GM21390 (cell line): ENCODE data around the gene DDX20.
"Not testable (repeated sequence)": the region's sequence is repeated elsewhere in the genome, so short reads cannot be mapped to it uniquely, and the experiment has no call there.

Experiments
- ATAC-seq: cut with Tn5 transposase; IDR thresholded peaks from one replicate; pipeline ENCODE4 v1.9.1; 2021; ENCODE audit not compliant: unreplicated experiment

DDX20 gene

DNA sequence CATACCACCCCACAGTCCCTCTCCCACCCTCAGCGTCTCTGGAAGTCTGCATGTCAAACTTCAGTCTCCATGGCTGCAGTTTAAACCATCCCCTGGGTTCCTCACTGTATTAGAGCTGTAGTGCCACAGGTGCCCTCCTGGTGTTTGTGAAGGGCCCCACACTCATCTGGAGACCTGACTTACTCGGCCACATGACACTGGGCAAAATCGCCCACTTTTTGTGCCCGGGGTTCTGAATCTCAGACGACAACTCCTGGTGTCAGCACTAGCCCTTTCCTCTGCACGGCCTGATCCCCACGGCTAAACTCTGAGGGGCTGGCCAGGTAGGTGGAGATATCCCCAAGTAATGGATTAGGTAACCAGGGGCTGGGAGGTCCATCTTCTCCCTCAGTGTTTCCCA is 23.0 kb upstream of the DDX20 start:
- no peak for ATAC-seq

DNA sequence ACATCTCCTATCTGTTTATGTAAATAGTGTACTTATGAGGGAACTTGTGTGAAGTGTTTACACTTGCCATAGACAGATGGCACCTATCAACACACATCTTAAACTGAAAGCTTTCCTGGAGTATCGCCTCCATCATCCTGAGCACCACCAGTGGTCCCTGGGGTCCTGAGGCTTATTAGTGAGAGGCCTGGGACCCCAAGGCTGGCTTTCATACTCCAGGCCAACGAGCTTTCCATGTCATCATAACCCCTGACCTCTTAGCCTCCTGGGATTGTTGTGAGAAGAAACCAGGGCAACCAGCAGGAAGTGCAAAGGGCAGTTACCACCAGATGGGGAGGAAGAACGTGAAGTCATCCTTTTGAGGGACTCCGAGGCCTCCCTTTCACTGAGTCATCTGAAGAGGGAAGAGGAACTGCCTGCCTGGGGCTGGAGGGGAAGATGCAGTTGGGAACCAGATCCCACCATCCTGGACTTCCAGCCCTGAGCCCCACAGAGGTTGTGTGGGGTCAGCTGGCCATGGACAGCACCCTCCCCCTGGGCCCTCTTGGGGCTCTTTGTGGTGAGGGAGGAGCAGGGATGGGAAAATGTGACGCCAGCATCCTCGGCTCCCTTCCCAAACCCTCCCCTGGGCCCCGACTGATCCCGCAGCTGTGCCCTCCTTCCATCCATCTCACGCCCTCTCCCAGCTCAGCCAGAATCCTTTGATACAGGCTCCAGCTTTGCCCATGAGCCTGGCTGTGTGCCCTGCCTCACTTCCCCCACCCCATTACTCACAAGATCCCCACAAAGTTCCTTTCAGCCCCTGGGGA is 22.3 kb upstream of the DDX20 start:
- no peak for ATAC-seq

GRCh38 chr1:111733992-111734341 is 21.7 kb upstream of the DDX20 start:
- no peak for ATAC-seq

GRCh38 chr1:111734426-111734825 is 21.3 kb upstream of the DDX20 start:
- no peak for ATAC-seq

DNA sequence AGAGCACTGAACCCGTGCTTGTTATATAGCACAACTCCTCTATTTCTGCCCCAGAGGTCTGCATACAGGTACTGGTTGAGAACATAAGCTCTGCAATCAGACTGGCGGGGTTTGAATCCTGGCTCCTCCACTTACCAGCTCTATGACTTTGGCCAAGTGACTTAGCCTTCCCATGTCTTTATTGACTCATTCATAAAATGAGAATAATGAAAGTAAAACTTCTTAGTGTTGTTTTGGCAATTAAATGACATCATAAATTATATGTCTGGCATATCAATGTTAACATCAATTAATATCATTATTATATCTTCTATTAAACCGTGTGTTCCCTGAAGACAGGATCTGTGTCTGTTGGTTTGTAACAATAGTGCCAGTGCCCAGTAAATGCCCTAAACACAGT is 20.8 kb upstream of the DDX20 start:
- no peak for ATAC-seq

DNA sequence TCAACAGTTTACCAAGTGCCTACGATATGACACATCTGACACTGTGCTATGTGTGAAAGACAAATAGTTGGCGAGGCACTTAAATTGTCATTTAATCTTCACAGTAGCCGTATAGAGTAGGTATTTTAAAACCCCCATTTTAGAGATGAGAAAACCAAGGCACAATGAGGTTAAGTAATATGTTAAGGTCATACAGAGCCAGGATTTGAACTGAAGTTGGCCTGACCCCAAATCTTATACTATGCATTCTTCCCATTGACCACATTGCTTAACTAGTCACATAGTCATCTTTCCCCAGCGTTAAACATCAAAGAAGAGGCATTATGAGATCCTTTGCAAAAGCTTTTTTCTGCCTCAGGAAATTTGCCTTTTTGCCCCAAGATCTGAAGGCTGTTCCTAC is 20.4 kb upstream of the DDX20 start:
- no peak for ATAC-seq

DNA sequence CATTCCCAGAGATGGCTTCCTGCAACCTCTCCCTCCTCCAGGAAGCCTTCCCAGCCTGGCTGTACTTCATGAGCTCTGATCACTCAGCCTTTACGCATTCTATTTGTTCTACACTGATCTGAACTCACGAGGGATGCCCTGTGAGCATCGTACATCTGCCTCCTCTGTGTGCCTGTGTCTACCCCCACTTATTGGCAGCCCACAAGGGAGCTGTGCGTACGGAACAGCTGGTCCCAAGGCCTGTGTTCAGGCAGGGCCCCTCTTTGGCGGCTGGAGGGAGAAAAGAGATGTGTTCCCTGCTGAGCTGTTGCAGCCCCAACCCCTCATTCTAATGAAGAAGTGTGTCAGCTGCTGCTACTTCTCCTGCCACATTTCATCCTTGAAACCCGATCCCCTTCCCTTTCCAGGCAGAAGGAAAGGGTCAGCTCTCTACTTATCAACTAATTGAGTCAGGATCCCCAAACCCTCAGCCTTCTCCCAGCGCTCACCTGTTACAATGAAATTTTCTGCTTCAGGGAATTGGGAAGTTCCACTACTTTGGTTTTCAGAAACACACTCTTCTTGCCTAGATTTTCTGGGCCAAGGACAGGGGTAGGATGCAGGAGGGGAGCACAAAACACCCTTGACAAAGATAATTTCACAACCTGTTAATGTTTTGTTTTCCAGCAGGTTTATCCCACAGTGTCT is 19.7 kb upstream of the DDX20 start:
- no peak for ATAC-seq

DNA sequence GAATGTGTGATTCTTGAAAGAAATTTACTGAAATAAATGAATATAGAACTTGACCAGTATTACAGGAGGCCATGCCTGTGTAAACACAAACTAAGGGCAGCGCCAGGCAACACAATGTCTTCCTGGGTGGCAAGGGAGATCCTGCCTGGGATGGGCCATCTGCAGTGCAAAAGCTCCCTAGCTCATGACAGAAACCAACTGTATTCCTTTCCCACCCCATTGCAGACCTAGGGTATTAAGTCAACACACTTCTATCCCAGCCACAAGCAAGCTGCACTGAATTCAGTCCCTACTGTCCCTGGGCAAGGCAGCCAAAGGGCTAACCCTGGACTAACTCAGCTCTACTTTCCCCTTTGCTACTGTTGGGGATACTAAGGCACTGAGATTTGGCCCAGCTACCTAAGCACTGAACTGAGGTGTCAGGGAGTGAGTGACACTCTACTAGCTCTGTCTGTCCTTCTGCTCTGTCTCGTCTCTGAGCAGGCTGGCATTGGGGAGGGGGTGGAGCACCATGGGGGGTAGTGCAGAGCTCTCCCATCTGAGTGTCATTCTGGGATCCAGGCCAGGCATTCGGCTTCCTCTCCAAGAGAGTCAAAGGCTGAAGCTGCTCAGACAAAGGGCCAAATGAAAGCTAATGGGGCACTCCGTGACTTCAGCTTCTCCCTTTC is 19.0 kb upstream of the DDX20 start:
- no peak for ATAC-seq

DNA sequence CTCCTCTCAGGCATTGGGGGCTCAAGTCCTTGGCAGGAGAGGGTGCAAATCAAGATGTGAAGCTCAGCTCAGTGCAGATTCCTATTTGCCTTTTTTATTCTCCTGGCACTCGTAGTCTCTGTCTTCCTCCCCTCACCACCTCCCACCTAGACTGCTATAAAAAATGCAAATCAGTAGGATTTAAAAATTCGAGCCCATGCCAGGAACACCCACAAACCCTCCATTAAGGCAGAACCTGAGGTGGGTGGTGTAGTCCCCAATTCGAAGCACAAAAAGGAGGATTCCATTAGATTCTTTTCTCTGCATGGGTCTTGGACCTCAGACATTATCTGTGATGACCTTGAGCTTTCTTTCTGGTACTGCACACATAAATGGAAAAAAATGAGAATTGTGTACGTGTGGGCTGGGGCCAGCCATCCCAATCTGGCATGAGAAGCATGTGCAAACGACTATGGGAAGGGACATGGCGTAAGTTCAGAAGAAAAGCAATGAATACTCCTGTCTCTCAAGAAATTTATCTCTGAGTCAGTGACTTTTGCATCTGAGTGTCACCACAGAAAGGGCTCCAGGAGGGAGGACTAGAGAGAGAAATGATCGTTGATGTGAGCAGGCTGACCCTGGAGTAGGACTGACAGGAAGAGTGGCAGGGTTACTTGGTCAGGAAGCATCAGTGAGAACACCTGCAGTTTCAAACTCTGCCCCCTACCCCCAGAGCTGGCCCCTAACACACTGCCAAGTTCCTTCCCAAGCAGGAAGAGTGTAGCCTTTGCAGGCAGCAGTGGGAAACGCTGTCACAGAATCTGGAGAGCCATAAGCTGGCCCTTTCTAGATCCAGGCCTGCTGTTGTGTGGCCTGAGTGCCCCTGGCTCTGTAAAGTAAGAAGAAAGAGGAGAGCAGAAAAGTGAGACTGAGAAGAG is 18.2 kb upstream of the DDX20 start:
- ATAC-seq, result no peak

- no peak for ATAC-seq
These were observed 17.6 kb upstream of the DDX20 start for GRCh38 chr1:111738133-111738435.

- ATAC-seq, result peak; percentile 47
These were observed 17.1 kb upstream of the DDX20 start for GRCh38 chr1:111738436-111739193.

DNA sequence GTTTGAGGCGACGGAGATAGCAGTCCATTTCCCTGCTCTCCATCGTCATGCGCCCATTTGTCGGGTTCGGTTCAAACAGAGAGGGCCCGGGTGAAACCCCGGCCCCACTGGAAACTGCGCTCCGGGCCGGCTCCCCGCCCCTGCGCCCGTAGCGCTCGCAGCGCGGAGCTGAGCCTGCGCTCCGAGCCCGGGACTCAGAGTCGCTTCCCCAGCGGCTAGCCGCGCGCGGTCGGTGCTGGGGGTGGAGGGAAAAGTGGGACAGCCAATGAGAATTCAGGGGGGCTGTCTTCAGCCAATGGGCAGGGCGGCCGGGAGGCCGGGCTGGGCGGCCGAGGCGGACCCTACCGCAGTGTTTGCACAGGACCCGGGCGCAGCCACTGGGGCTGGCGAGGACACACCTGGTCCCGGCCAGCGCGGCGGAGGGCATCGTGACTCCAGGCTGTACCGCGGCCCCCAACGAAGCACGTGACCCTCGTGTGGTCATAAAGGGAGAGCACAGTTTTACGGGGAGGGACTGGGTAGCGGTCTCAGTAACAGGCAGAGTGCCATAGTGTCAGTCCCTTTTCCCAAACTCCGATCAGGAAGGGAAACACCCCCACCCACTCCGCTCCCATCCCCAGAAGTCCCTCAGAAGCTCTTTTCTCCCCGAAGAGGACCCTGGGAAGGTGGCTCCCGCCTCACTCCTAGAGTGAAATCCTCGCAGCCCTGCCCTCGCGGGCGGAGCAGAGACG is 16.3 kb upstream of the DDX20 start, which contains the start of gene INKA2:
INKA2 (minus strand) TSS at position 202 of the 731 bp plus-strand sequence; CDS start at position 49, 153 bp downstream.
- ATAC-seq, result peak; percentile 83

DNA sequence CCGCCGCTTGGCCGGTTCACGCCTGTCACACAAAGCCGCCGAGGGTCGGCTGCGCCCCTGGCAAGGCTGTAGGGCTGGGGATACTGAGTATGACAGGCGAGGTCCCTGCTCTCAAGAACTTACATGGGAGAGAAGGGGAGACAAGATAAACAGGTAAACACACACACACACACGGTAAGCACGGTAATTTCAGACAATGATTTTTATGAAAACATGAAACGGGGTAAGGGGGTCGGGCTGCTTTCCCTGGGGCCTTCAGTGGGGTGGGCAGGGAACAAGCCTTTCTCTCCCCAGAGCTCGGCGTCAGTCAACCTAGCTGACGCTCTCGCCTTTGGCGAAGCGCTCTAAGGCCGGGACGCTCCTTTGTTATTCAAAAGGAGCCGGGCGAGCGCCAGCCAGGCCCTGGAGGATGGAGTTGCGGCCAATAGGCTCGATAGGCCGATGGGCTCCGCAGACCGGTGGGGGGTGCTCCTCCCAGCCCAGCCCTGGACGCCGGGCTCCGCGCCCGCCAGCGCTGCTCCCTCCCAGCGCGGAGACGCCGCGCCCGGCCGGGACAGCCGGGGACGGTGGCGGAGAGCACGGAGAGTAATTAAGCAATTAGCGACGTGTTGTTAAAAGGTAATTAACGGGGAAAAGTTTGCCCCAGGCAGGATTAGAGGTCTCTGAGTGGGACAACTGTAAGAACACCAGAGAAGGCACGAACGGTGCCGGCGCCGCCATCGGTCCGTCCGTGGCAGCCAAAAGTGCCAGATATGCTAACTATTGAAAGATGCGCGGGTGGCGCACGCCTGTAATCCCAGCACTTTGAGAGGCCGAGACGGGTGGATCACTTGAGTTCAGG is 15.6 kb upstream of the DDX20 start:
- no peak for ATAC-seq

GRCh38 chr1:111742292-111742691 is 13.4 kb upstream of the DDX20 start:
- not testable (repeated sequence) for ATAC-seq

- ATAC-seq, result no peak
These were observed 12.7 kb upstream of the DDX20 start for GRCh38 chr1:111742938-111743549.

DNA sequence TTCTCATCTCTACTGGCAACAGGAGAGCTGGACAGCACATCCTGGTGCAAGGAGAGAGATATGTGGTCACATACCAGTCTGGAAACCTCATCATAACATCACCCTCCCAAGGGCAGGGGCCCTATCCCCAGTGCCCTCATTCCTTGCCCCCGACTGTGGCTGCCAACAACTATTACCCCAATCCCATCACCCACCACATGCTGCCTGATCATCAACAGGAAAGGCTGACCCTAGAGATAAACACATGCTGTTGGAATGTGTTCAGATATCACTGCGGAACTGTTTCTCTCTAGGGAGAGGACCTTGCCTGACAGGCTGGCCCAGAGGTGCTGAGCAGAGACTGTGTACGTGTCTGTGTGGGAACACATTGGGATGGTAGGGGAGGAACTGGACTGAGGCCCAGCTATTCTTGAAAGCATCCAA is 12.0 kb upstream of the DDX20 start:
- ATAC-seq, result no peak

DNA sequence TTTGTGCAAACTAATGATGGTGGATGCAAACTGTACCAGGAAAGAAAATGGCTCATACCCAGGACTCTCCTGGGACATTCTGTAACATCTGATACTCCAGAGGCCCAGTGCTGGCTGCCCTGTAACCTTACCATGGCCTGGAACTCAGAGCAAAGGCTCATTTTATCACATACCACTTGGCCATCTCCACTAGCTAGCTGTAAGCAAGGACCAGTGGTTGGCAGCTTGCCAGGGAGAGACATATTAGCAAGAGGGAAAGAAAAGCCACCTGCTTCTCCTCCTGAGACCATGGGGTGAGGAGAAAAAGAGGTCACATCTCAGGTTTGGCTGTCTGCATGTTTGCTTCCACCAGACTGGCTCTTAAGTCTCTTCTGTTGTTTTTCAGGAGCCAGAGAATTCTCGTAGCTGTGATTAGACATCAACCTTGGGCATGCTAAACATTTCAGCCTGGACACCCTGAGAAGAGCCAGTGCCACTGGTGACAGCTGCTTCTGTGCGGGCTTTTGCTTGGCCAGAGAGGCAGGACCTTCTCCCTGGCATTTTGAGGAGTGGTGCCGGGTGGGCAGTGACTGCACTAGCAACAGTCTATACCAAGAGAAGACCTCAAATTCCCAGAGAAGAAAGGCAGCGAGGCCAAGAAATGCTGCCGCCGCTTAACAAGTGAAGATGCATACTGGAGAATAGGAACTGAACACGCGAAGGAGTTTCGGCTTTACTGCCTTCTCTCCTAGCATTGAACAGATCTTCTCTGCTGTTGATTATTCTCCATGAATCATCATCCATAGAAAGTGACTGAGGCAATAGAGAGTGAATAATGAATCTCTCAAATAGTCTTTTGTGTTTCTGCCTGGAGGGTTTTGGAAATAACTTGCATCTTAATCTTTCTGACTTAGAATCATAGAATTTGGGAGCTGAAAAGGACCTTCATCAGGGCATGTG is 9.8 kb upstream of the DDX20 start:
- no peak for ATAC-seq
